Fibroblast of pulmonary artery (primary cell): ENCODE results near the gene WNK2.
"Not testable (repeated sequence)": the region's sequence is repeated elsewhere in the genome, so short reads cannot be mapped to it uniquely, and the experiment has no call there.

Experiments used
- DNase-seq: peaks from one replicate; pipeline ENCODE4 v3.0.0-alpha.2; 2010; ENCODE audit warnings: low read depth
- H3K4me3 ChIP-seq: replicated peaks from 2 replicates; pipeline ENCODE4 v1.5.1; 2011; ENCODE audit warnings: low read depth, mild to moderate bottlenecking, control low read depth, low read length, moderate library complexity
- CTCF ChIP-seq: IDR thresholded peaks from 2 replicates; pipeline ENCODE4 v1.5.1; 2011; ENCODE audit warnings: mild to moderate bottlenecking, control low read depth, low read length, inconsistent platforms; ENCODE audit errors: missing control alignments

The WNK2 gene

GRCh38 chr9:93320591-93321219, 136.8 kb downstream of the WNK2 start:
- H3K4me3 ChIP-seq = no peak overlapping the region
- TF ChIP-seq CTCF = no peak
- DNase-seq = no peak

GRCh38 chr9:93321220-93321610, 137.3 kb downstream of the WNK2 start:
- no peak overlapping the region for H3K4me3 ChIP-seq
- no peak for TF ChIP-seq CTCF
- DNase-seq = no peak

- DNase-seq, H3K4me3 ChIP-seq: not testable (repeated sequence)
These were observed 139.6 kb downstream of the WNK2 start for GRCh38 chr9:93323446-93323954.

GRCh38 chr9:93324191-93324834, 140.4 kb downstream of the WNK2 start:
- no peak for TF ChIP-seq CTCF
- no peak for DNase-seq
- H3K4me3 ChIP-seq = no peak overlapping the region

GRCh38 chr9:93325307-93326035, 141.5 kb downstream of the WNK2 start:
- DNase-seq = no peak
- TF ChIP-seq CTCF = no peak
- no peak overlapping the region for H3K4me3 ChIP-seq

- no peak for DNase-seq
- H3K4me3 ChIP-seq = no peak overlapping the region
- TF ChIP-seq CTCF = no peak
These were observed 142.1 kb downstream of the WNK2 start for GRCh38 chr9:93326056-93326455.

GRCh38 chr9:93326654-93327053, 142.7 kb downstream of the WNK2 start:
- H3K4me3 ChIP-seq = no peak overlapping the region
- no peak for TF ChIP-seq CTCF
- DNase-seq = no peak
